H9 (cell line): ENCODE data around the gene MGMT. TPM values are rescaled to one million over a fixed set of nuclear protein-coding genes. Genes with fewer than 3 reads are reported as not detected.

Experiments
- DNase-seq: peaks from one replicate; pipeline ENCODE4 v3.0.0-alpha.2; 2017
- H2AFZ ChIP-seq: one replicate; pipeline ENCODE4 v1.6.1; 2013; ENCODE audit warnings: mild to moderate bottlenecking, low read length, control low read depth, moderate library complexity
- H2AK5ac ChIP-seq: 2 replicates; pipeline ENCODE4 v1.6.1; 2013; ENCODE audit warnings: low read length, control low read depth, mixed read lengths; ENCODE audit not compliant: insufficient read length
- H2BK120ac ChIP-seq: one replicate; pipeline ENCODE4 v1.6.1; 2013; ENCODE audit warnings: low read depth, mild to moderate bottlenecking, low read length, control low read depth, inconsistent platforms; ENCODE audit not compliant: poor library complexity, severe bottlenecking
- H2BK12ac ChIP-seq: 2 replicates; pipeline ENCODE4 v1.6.1; 2013; ENCODE audit warnings: low read length, control low read depth, mixed read lengths, low read depth; ENCODE audit not compliant: insufficient read length
- H2BK15ac ChIP-seq: 2 replicates; pipeline ENCODE4 v1.6.1; 2013; ENCODE audit warnings: low read depth, low read length, control low read depth
- H2BK20ac ChIP-seq: one replicate; pipeline ENCODE4 v1.6.1; 2013; ENCODE audit warnings: low read depth, mild to moderate bottlenecking, low read length, control low read depth, inconsistent platforms; ENCODE audit not compliant: poor library complexity, severe bottlenecking
- H2BK5ac ChIP-seq: 2 replicates; pipeline ENCODE4 v1.6.1; 2013; ENCODE audit warnings: low read length, control low read depth, mixed read lengths; ENCODE audit not compliant: insufficient read length
- H3K14ac ChIP-seq: 2 replicates; pipeline ENCODE4 v1.6.1; 2013; ENCODE audit warnings: low read length, control low read depth; ENCODE audit not compliant: insufficient read depth
- H3K18ac ChIP-seq: 2 replicates; pipeline ENCODE4 v1.6.1; 2013; ENCODE audit warnings: low read depth, mild to moderate bottlenecking, mixed read lengths, low read length, control low read depth; ENCODE audit not compliant: insufficient read length
- H3K23ac ChIP-seq: 2 replicates; pipeline ENCODE4 v1.6.1; 2013; ENCODE audit warnings: low read length, control low read depth, mixed read lengths, low read depth; ENCODE audit not compliant: insufficient read length
- H3K23me2 ChIP-seq: 2 replicates; pipeline ENCODE4 v1.6.1; 2013; ENCODE audit warnings: low read depth, mild to moderate bottlenecking, mixed read lengths, low read length, control low read depth; ENCODE audit not compliant: insufficient read length, poor library complexity, severe bottlenecking
- H3K27ac ChIP-seq: 2 replicates; pipeline ENCODE4 v1.5.1; 2013; ENCODE audit warnings: low read length, control low read depth, mixed read lengths, low read depth; ENCODE audit not compliant: insufficient read length
- H3K27me3 ChIP-seq: 2 replicates; pipeline ENCODE4 v1.6.1; 2013; ENCODE audit warnings: low read length, control low read depth, inconsistent platforms; ENCODE audit not compliant: insufficient read depth
- H3K4ac ChIP-seq: 2 replicates; pipeline ENCODE4 v1.6.1; 2013; ENCODE audit warnings: low read depth, mild to moderate bottlenecking, control low read depth, inconsistent platforms, low read length, moderate library complexity
- H3K4me1 ChIP-seq: 2 replicates; pipeline ENCODE4 v1.6.1; 2013; ENCODE audit warnings: low read length, control low read depth, inconsistent platforms; ENCODE audit not compliant: insufficient read depth
- H3K4me2 ChIP-seq: 2 replicates; pipeline ENCODE4 v1.6.1; 2013; ENCODE audit warnings: low read length, control low read depth, mixed read lengths; ENCODE audit not compliant: insufficient read length, insufficient read depth
- H3K56ac ChIP-seq: 2 replicates; pipeline ENCODE4 v1.6.1; 2013; ENCODE audit warnings: low read depth, mild to moderate bottlenecking, mixed read lengths, low read length, control low read depth; ENCODE audit not compliant: insufficient read length
- H3K79me1 ChIP-seq: 2 replicates; pipeline ENCODE4 v1.6.1; 2013; ENCODE audit warnings: low read depth, mild to moderate bottlenecking, moderate library complexity, low read length, control low read depth, inconsistent platforms; ENCODE audit not compliant: insufficient read depth, poor library complexity, severe bottlenecking
- H3K79me2 ChIP-seq: 2 replicates; pipeline ENCODE4 v1.6.1; 2013; ENCODE audit warnings: low read length, control low read depth, inconsistent platforms; ENCODE audit not compliant: insufficient read depth
- H3K9ac ChIP-seq: 2 replicates; pipeline ENCODE4 v1.6.1; 2013; ENCODE audit warnings: low read length, control low read depth, mixed read lengths; ENCODE audit not compliant: insufficient read length; ENCODE audit errors: extremely low read depth
- H3K9me3 ChIP-seq: one replicate; pipeline ENCODE4 v1.6.1; 2013; ENCODE audit warnings: low read depth, low read length, inconsistent platforms; ENCODE audit not compliant: control insufficient read depth
- H3T11ph ChIP-seq: one replicate; pipeline ENCODE4 v1.6.1; 2013; ENCODE audit warnings: mild to moderate bottlenecking, low read length, control low read depth, inconsistent platforms
- H4K20me1 ChIP-seq: one replicate; pipeline ENCODE4 v1.6.1; 2013; ENCODE audit not compliant: control insufficient read depth, insufficient read length, insufficient read depth
- H4K5ac ChIP-seq: 2 replicates; pipeline ENCODE4 v1.6.1; 2013; ENCODE audit warnings: low read depth, mild to moderate bottlenecking, mixed read lengths, low read length, control low read depth; ENCODE audit not compliant: insufficient read length
- H4K8ac ChIP-seq: replicated peaks from 2 replicates; pipeline ENCODE4 v1.6.1; 2013; ENCODE audit warnings: low read length, control low read depth, mixed read lengths, low read depth; ENCODE audit not compliant: insufficient read length
- H4K91ac ChIP-seq: 2 replicates; pipeline ENCODE4 v1.6.1; 2013; ENCODE audit warnings: low read depth, mild to moderate bottlenecking, moderate library complexity, mixed read lengths, low read length, control low read depth; ENCODE audit not compliant: insufficient read length
- H3K27ac Mint-ChIP-seq, 3 experiments: 2 replicates in 2 of 3; 3 replicates in 1 of 3; pipeline ENCODE4 v1.8.0; 2020 to 2021; ENCODE audit warnings: mixed read lengths in 3 of 3, mild to moderate bottlenecking in 1 of 3, moderate library complexity in 1 of 3
- H3K27me3 Mint-ChIP-seq: 2 replicates; pipeline ENCODE4 v1.8.0; 2021; ENCODE audit warnings: low read depth, mild to moderate bottlenecking, moderate library complexity, mixed read lengths
- H3K36me3 Mint-ChIP-seq, 3 experiments: 2 replicates in 2 of 3; 3 replicates in 1 of 3; pipeline ENCODE4 v1.8.0; 2020 to 2021; ENCODE audit warnings: low read depth in 3 of 3, mixed read lengths in 3 of 3; ENCODE audit not compliant: insufficient read depth in 1 of 3
- H3K4me1 Mint-ChIP-seq, 2 experiments: 2 replicates each; pipeline ENCODE4 v1.8.0; 2020; ENCODE audit warnings: mixed read lengths in 2 of 2
- H3K4me3 Mint-ChIP-seq, 2 experiments: 2 replicates in 1 of 2; 3 replicates in 1 of 2; pipeline ENCODE4 v1.8.0; 2020 to 2021; ENCODE audit warnings: mild to moderate bottlenecking in 2 of 2, mixed read lengths in 2 of 2, moderate library complexity in 1 of 2
- H3K9me3 Mint-ChIP-seq, 2 experiments: 2 replicates in 1 of 2; 3 replicates in 1 of 2; pipeline ENCODE4 v1.8.0; 2020; ENCODE audit warnings: mild to moderate bottlenecking in 2 of 2, mixed read lengths in 2 of 2, moderate library complexity in 1 of 2
- WGBS: extraction: QIAGEN DNeasy Blood & Tissue Kit; methylation state at CpG from one replicate; pipeline ENCODE4 v1.1.7; 2013; ENCODE audit warnings: missing lambda C conversion rate, low lambda C conversion rate, mixed read lengths; ENCODE audit not compliant: insufficient read length; ENCODE audit errors: extremely low coverage; 5-methylcytosine and 5-hydroxymethylcytosine counted together
- total RNA-seq: library from RNA; stranded (reverse); gene quantifications from 2 replicates; pipeline ENCODE4 v1.2.1, GENCODE V29; 2021
- TF ChIP-seq, protein P1 (sequence below): fragments of 200-600 bp; sonication (generic); conservative IDR thresholded peaks from 3 replicates; pipeline ENCODE4 v1.8.0; 2021; ENCODE audit warnings: antibody characterized with exemption, mild to moderate bottlenecking

Gene MGMT
- total RNA-seq, 1 experiment from 2014 or later, result 18.4 TPM

DNA sequence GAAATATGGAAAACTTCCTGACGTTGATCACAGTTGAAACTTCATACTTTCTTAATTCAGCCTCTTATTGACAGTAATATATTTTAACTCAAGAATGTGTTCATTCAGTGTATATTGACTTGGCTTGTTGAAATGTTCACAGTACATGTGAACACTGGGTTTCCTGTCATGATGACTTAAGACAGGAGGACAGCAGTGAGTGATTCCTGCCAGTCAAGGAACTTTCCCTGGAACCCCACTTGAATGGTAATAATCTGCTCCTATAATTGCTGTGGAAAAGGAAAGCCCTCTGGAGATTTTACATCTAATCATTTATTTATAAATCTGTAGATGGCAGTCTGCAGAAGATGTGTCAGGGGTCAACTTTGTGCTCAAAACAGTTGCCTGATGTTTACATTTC lies 216.5 kb downstream of the MGMT start:
- H3T11ph ChIP-seq, result no peak overlapping the region
- no peak overlapping the region for H3K4ac ChIP-seq
- peaks cover 0 to 2% (median 0%) of the 10 kb centered on the region in 3 experiments; a peak in 2 of 7 replicates for H3K36me3 Mint-ChIP-seq
- H3K79me1 ChIP-seq, result no peaks in the 10 kb centered on the region
- H2BK12ac ChIP-seq, result no peak overlapping the region
- no peak for DNase-seq
- H2BK5ac ChIP-seq, result no peak overlapping the region
- H3K27ac ChIP-seq, result no peak overlapping the region
- H3K4me1 Mint-ChIP-seq, result peaks cover 0 to 2% of the 10 kb centered on the region in 2 experiments; a peak in 2 of 4 replicates
- H3K9ac ChIP-seq, result no peak overlapping the region
- no peak overlapping the region for H3K14ac ChIP-seq
- H3K27me3 Mint-ChIP-seq, result no peaks in the 10 kb centered on the region
- no peaks in the 10 kb centered on the region for H3K27me3 ChIP-seq
- no peak overlapping the region for H3K23ac ChIP-seq
- H3K23me2 ChIP-seq, result no peaks in the 10 kb centered on the region
- H3K4me2 ChIP-seq, result no peak overlapping the region
- no peaks in the 10 kb centered on the region for H3K79me2 ChIP-seq
- H3K9me3 Mint-ChIP-seq, result no peaks in the 10 kb centered on the region
- TF ChIP-seq, protein P1, sequence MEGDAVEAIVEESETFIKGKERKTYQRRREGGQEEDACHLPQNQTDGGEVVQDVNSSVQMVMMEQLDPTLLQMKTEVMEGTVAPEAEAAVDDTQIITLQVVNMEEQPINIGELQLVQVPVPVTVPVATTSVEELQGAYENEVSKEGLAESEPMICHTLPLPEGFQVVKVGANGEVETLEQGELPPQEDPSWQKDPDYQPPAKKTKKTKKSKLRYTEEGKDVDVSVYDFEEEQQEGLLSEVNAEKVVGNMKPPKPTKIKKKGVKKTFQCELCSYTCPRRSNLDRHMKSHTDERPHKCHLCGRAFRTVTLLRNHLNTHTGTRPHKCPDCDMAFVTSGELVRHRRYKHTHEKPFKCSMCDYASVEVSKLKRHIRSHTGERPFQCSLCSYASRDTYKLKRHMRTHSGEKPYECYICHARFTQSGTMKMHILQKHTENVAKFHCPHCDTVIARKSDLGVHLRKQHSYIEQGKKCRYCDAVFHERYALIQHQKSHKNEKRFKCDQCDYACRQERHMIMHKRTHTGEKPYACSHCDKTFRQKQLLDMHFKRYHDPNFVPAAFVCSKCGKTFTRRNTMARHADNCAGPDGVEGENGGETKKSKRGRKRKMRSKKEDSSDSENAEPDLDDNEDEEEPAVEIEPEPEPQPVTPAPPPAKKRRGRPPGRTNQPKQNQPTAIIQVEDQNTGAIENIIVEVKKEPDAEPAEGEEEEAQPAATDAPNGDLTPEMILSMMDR, result no peak
- no peak overlapping the region for H2AK5ac ChIP-seq
- H2BK15ac ChIP-seq, result no peak overlapping the region
- H4K8ac ChIP-seq, result no peak overlapping the region
- no peak overlapping the region for H3K27ac Mint-ChIP-seq
- no peak overlapping the region for H3K4me3 Mint-ChIP-seq
- no peak overlapping the region for H3K18ac ChIP-seq
- no peaks in the 10 kb centered on the region for H3K9me3 ChIP-seq
- no peak overlapping the region for H2BK20ac ChIP-seq
- H3K4me1 ChIP-seq, result no peaks in the 10 kb centered on the region; the same call in 1 of the 2 replicates
- H4K5ac ChIP-seq, result no peak overlapping the region
- H2BK120ac ChIP-seq, result no peak overlapping the region
- H4K20me1 ChIP-seq, result no peaks in the 10 kb centered on the region
- H2AFZ ChIP-seq, result no peak overlapping the region
- WGBS, result no CpG with 5 or more reads among the region's 1 CpG
- no peak overlapping the region for H3K56ac ChIP-seq
- H4K91ac ChIP-seq, result no peak overlapping the region
